GM21381 (cell line): ENCODE results near the gene COL23A1.

ENCODE experiments used
- ATAC-seq: cut with Tn5 transposase; IDR thresholded peaks from one replicate; pipeline ENCODE4 v1.9.1; 2021; ENCODE audit warnings: mild to moderate bottlenecking, moderate library complexity; ENCODE audit not compliant: unreplicated experiment

COL23A1 gene

DNA sequence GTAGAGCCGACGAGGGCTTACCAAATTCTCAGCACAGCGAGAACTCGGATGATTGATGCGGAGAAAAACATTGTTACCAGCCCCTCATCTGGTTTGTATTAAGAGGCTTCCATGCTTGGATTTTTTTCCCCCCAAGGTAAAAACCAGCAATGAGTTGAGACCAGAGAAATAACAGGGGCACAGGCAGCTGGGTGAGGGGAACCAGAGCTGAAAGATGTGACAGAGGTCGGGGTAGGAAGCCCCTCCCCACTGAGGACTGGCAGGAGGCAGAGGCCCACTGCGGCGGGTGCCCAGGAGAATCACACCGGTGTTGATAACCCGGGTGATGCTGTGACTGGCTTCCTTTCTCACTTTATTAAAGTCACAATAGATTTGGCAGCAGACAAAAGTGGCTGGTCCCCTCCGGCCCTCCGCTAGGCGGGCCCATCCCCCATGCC lies 241.1 kb downstream of the COL23A1 start:
- ATAC-seq, result no peak

DNA sequence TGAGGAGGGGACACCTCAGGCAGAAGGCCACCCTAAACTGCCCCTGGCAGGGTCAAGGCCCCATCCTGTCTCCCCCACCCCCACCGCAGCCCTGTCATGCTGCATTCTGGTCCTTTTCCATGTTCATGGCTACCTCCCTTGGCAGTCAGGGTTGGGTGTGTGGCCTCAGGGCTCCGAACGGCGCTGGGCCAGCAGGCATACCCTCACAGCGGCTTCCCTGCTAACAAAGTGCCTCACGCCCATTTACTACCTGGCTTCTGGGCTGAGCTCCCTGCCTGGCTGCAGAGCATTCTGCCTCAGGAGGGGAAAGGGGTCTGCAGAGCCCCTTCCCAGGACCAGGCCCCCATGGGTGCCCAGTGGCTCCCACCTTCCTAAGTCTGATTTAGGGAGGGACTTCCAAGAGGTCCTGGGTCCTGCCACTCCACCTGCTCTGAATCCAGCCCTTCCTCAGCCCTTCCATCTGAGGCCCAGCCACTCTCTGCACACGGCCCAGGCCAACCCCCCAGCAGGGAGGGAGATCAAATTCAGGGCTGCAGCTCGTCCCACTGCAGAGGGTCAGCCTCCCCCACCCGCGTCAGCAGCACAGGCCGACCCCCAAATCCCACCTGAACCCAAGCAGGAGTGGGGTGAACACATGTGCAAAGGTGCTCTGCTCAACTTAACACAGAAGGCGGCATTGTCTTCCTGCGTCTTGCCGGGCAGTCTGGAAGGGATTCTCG lies 241.7 kb downstream of the COL23A1 start:
- ATAC-seq, result no peak

DNA sequence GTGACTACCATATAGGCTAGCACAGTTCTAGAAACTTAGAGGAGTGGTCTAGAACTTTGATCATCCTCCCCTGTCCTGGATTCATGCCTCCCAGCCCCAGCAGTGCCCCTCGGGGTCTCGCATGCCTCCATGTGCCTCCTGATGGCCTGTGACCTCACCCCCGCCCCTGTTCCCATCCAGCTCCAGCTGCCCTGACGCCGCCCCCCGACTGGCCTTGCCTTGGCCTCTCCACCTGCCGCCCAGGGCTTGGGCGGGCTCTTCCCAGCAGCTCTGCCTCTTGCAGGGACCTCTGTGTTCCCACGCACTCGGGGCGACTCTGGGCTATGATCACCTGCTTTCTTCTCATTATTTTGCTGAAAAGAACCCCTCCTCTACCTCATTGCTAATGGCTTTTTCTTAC lies 242.2 kb downstream of the COL23A1 start:
- ATAC-seq, result no peak

DNA sequence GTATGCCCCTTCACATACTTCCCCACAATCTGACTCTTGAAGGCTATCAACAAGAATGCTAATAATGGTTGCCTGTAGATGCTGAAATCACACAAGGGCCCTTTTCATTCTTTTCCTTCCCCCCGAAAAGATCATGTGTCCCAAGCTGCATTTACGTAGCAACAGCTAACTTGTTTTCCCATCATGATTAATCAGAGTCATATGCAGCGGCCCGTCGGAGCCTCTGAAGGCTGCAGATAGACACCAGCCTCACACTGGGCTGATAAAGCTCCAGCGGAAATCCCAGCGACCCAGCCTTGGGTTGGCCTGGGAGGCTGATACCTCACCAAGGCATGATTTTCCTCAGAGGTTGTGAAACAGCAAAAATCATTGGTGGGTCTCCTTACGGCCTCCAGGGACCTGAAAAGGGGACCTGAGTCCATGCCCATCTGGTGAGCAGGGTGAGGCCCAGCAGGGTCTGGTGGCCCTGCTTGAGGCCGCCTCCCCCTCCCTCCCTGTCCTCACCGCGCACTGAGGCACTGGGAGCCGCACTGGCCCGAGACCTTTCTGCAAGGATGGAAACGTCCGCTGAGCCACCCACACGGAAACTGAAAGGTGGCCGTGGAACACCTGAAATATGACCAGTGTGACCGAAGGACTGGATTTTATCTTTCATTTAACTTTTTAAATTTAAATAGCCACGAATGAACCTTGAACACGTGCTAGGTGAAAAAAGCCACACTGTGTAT lies 243.4 kb downstream of the COL23A1 start:
- no peak for ATAC-seq

DNA sequence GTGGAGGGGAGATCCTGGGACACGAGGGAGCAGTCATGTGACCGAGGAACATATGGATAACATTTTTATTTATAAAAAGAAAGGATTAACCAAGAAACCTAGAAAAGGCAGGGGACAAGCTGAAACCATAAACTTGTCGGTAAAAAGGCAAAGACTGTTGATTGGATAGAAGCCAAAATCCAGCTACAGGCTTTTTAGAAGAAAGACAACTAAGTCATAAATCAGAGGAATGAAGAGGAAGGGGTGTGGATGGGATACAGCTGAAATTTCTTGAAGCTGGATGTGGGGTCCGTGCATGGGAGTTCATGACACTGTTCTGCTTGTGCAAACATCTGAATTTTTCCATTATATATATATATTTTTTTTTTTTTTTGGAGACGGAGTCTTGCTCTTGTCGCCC lies 246.9 kb downstream of the COL23A1 start:
- ATAC-seq, result no peak

DNA sequence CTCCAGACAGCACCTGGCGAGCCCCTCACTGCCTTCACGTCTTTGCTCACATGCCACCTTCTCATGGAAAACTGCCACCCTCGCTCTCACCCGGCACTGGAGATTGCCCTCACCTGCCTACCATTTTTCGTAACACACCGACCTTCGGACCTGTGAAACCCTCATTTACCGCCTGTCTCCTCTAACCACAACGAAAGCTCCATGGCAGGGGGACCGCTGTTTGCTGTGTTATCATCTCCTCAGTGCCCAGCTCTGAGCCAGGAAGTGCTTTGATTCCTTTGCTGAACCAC lies 248.4 kb downstream of the COL23A1 start:
- no peak for ATAC-seq

DNA sequence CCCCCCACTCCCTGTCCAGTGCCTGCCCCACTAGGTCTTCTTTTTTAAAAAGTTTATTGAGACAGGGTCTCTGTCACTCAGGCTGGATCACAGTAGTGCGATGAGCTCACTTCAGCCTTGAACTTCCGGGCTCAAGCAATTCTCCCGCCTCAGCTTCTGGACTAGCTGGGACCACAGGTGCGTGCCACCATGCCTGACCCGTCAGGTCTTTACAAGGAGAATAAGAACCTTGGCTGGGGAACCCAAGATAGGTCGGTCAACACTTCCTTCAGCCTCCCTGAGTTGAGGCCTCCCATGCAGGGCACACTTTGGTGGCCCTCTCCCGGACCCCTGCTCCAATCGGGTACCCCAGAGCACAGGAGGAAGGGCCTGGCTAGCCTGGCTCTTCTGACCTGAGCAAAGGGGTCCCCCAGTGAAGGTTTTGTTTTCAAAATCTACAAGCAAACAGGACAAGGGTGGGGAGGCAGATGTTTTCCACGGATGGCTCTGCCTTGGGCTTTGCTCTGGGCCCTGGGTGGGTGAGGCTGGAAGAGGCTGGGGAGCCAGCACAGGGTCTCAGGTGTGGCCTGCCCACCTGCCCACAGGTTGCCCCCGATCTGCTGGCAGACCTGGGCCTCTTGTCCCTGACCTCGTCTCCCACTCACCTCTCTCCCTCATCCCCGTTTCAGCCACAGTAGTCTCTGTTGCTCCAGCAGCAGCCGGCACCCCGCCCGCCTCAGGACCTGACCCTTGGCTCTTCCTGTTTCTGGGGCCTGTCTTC lies 248.9 kb downstream of the COL23A1 start:
- no peak for ATAC-seq

DNA sequence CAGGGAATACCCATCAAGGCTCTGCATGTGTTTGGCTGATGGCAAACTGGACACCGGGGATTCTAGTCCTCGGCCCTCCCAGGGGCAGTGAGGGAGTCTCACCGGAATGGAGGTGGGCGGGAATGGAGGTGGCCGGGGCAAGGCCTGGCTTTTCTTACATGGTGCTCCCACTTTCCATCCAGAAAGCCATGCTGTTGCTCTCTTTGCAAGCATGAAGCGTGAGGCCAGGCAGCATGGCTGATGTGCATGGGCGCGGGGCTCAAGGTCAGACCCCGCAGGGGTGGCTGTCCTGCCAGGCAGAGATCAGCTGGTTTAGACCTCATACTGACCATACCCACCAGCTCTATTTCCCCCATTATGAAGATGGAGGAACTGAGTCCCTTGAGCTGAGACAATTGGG lies 249.6 kb downstream of the COL23A1 start:
- ATAC-seq, result no peak

DNA sequence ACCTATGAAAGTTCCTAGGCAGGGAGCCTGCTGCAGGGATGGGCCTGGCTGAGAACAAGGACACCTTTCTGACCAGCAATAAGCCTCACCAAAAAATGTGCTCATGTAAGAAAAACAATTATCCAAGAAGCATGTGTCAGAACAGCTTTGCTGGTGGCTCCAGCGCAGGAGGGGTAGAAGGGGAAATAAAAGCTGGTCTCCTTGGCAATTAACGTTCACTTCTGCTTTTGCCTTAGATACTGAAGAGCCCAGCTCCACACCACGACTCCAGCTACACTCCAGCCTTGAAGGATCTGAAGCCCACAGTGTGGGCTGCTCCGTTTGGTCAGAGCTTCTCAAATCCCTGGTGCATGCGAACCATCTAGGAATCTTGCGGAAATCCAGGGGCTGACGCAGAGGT lies 250.0 kb downstream of the COL23A1 start:
- ATAC-seq, result no peak

DNA sequence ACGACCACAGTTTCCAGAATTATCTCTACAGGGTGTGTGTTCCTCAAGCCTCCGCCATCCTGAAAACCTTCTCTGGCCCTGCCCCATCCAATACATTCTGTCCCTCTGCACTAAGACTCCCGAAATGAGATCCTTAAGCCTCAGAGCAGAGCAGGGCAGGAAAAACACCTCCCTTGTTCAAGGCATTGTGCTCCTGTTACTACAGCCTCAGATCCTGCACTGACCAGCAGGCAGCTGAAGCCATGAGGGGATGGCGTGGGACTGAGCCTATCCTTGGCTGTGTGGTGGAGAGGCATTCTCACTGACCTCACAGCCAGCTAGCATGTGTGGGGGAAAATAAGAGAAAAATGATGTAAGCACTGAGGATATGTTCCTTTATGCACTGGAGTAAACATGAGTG lies 250.9 kb downstream of the COL23A1 start:
- ATAC-seq, result no peak

DNA sequence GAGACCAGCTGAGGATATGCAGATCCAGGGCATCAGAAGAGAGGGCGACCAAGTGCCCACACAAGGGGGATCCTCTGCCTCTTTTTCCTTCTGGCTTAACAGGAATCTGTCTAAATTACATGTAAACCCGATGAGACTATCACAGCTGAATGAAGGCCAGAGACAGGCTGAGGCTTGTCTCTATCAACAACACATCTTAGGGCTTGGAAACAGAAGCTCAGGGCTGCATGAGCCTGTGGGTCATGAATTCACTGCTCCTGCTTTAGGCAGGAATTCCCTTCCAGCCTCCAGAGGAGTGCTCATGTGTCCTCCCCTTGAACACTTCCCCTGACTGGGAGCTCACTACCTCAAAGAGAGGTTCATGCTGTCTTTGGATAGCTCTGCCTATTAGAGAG lies 251.4 kb downstream of the COL23A1 start:
- ATAC-seq, result no peak

DNA sequence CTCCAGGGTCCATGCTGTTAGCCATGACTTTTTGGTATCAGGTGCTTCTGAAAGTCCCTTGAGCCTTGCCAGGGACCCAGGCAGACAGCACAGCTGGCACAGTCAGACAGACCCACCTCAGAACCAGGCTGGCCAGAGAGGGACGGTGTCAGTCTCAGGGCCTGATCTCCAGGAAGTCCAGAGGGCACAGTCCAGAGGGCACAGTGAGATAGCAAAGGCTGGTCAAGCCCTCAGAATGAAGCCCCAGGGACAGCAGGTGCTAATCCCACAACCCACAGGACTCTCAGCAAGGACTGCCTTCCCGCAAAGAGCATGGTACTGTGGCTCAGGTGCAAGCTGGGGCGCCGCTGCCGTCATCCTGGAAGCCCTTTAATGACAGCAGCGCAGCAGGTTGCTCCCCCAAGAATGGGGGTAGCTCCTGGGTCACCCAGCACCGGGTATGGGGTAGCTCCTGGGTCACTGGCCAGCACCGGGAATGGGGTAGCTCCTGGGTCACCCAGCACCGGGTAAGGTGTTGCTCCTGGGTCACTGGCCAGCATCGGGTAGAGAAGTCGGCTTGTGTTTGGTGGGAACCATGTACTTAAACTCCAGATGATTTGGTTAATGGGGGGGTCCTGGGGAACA lies 252.0 kb downstream of the COL23A1 start:
- no peak for ATAC-seq

DNA sequence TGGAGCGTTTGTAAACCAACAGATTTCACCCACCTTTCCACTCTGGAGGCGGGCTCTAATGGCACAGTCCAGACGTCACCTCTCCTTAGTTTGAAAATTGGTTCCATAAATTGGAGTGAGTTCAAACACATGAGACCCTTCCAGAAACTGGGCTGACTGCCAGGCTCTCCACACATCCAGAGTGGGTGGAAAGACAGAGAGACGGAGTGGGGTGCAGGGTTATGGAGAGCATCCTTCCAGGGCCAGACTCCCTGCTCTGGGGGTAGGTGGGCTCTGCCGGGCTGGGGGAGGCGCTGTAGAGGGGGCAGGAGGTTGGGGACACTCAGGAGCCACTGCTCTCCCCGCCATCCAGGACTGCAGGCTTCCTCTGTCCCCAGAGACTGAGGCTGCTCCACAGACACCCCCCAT lies 252.9 kb downstream of the COL23A1 start:
- ATAC-seq, result no peak

DNA sequence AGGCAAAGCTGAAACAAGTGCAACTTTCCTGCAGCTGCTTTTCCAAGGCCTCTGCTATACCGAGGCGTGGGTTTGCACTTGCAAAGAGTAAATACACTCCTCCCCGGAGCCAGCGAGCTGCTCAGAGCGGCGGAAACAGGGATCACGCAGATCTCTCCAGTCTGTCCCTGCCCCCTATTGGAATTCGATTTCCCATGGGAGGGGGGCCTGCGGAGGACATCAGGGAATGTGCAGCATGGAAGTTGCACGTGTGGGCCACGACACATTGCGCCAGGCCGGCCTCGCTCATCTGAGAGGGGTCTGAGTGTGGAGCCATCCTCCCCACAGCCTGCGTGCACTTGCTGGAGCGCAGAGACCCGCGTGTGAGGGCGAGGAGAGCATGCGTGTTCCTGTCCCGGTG lies 253.3 kb downstream of the COL23A1 start:
- ATAC-seq, result no peak

DNA sequence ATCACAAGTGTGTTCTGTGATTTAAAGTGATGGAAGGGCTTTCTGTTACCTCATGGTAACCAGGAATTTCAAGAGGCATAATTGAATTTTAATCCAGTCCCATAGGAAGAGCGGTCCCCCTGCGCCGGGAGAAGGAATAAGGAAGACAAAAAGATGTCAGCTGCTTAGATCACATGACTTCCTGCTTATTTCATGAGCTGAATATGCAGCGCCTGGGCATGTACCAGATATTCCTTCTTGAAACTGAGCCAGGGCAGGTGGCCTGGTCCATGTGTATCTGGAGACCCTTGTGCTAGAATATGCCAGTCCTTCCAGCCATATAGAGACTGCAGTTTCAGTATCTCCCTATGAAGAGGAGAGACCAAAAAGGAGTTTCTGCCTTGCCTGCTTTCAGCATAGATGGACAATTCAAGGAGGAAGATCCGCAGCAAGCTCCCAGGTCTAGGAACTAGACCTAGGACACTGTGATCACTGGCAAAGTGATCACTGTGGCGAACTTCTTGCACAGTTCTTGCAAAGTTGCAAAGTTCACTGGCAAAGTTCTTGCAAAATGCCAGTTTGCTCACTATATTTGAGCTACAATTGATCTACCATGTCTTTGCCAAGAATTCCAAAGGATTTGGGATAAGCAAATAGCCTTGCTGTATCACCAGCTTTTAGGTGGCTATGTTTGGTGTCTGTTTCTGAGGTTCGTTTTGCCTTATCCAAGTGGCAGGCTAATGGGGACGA lies 254.7 kb downstream of the COL23A1 start:
- no peak for ATAC-seq

DNA sequence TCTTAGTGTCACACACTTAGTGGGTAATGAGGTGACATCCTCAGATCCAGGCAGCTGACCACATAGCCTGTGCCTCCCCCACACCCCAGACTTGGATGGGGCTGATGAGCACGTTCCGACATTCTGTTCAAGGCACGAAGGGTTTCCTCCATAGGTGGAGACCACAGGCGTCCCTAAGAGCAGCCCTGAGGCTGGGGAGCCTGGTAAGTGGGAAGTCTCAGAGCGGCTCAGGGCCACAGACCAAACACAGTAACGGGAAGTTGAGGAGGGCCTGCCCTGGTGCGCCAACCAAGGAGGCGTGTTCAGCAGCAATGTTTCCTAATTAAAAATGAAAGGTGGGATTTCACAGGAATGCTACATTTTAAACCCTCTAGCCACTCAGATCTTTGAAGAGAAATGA lies 255.3 kb downstream of the COL23A1 start:
- ATAC-seq, result no peak

DNA sequence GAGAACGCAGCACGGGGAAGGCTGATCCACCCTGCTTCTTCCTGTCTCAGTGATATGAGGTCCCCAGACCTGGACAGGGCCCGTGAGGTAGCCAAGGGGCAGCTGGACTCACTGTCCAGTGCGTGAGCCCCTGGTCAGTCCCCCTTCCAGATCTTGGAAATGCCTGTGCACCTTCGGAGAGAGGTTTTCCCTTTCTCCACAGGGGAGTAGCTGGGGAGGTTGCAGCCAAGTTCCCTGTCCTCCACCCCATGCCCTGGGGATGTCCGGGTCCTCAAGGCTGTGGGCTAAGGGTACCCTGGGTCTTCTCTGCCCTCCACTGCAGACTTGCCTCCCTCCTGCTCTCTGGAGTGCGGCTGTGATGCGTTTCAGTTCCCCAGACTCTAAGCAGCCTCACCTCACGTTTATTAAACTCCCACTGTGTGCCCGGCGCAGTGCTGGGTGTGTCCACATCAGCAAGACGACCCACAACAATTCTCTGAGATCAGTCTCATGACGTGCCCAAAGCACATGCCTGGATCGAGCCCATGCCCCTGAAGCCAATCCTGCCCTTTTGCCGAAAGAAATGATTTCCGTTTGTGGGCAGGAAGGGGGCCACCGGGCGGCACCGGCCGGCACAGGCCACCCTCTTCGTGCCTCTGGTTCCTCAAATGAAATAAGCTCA lies 256.2 kb downstream of the COL23A1 start:
- no peak for ATAC-seq

DNA sequence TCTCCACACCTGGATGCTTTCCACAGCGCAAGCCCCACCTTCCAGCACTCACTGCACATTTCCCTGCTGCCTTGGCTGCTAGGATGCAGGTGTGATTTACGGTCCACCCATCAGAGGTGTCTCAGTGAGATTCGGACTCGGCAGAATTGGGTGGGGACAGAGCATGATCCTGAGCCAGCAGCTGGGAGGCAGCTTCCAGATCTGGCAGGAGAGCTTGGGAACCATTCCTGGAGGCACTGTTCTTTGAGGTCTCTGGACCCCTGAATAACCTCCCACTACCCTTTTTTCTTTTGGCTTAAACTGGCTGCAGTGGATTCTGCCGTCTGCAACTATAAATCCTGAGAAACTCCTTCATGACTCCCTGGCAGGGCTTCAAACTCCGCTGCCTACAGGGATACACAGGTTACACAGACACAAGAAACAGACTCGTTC lies 258.0 kb downstream of the COL23A1 start:
- no peak for ATAC-seq

DNA sequence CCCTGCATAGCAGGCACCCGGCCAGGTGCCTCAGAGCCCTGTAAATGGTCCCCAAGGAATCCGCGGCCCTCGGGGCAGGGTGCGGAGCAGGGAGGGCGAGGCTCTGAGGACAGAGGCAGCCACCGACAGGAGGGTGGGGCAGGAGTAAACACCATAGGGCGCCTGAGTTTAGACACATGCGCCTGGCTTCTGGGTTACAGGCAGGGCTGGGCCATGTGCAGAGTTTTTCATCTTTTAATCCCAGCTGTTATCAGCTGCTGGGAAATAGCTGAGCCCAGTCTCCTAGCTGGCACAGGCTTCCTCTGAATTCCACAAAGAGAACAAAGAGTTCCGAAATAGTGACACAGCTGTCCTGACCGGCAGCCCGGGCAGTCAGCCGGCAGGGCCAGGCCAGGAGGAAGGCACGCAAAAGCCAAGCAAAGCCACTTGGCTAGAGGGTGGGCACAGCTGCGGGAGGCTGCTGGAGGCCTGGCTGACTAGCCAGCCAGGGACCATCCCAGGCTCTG lies 258.6 kb downstream of the COL23A1 start:
- no peak for ATAC-seq

DNA sequence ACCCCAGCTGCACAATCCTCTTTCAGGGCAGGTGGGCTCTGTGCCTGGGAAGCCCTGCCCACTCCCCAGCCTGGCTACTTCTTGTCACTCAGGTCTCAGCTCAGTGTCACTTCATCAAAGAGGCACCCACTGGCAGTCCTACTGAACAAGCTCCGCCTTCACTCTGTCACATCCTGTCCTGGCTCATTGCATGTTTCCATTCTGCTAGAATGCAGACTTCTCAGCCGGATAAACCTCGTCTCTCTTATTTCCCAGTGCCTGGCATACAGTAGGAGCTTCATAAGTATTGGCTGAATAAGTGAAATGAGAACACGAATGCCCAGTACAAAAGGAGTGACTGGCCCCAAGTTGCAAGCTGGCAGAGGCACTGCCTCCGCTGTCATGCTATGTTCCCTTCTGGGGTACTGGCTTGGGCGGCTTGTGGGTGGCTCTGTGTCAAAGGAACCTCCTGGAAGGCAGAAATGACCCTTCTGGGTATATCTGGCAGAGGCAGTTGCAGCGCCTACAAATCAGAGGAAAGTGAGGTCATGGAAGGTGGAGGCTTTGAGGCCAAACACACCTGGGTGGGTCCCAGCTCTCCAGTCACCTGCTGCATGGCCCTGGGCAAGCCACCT lies 259.3 kb downstream of the COL23A1 start:
- no peak for ATAC-seq
